Ishikawa (cell line): ENCODE data around the gene SMYD5.
A peak's percentile ranks its signal among the peaks of the same experiment; 100 is the strongest.

Source experiments
- CEBPB ChIP-seq: IDR thresholded peaks from 2 replicates; pipeline ENCODE4 v1.6.1; 2012
- CREB1 ChIP-seq: IDR thresholded peaks from 2 replicates; pipeline ENCODE4 v1.6.1; 2012; ENCODE audit warnings: low read depth
- EGR1 ChIP-seq: IDR thresholded peaks from 2 replicates; pipeline ENCODE4 v1.6.1; 2012
- EP300 ChIP-seq: IDR thresholded peaks from 2 replicates; pipeline ENCODE4 v1.6.1; 2012; ENCODE audit warnings: borderline replicate concordance
- FOXM1 ChIP-seq: IDR thresholded peaks from 2 replicates; pipeline ENCODE4 v1.6.1; 2012; ENCODE audit warnings: low read depth, borderline replicate concordance
- NFIC ChIP-seq: IDR thresholded peaks from 2 replicates; pipeline ENCODE4 v1.6.1; 2012
- RAD21 ChIP-seq: IDR thresholded peaks from 2 replicates; pipeline ENCODE4 v1.6.1; 2012; ENCODE audit warnings: low read depth
- TAF1 ChIP-seq: IDR thresholded peaks from 2 replicates; pipeline ENCODE4 v1.6.1; 2012; ENCODE audit warnings: low read depth, mild to moderate bottlenecking
- TCF12 ChIP-seq: IDR thresholded peaks from 2 replicates; pipeline ENCODE4 v1.6.1; 2012; ENCODE audit warnings: low read depth
- TEAD4 ChIP-seq: IDR thresholded peaks from 2 replicates; pipeline ENCODE4 v1.6.1; 2012
- YY1 ChIP-seq: IDR thresholded peaks from 2 replicates; pipeline ENCODE4 v1.6.1; 2012; ENCODE audit warnings: low read depth
- ZBTB7A ChIP-seq: IDR thresholded peaks from 2 replicates; pipeline ENCODE4 v1.6.1; 2012; ENCODE audit warnings: low read depth
- TF ChIP-seq, protein P1 (sequence below): IDR thresholded peaks from 2 replicates; pipeline ENCODE4 v1.6.1; 2012; ENCODE audit warnings: low read depth, mild to moderate bottlenecking
- TF ChIP-seq, protein P2 (sequence below): IDR thresholded peaks from 2 replicates; pipeline ENCODE4 v1.6.1; 2012
- TF ChIP-seq, protein P3 (sequence below): IDR thresholded peaks from 2 replicates; pipeline ENCODE4 v1.6.1; 2012

Gene SMYD5

DNA sequence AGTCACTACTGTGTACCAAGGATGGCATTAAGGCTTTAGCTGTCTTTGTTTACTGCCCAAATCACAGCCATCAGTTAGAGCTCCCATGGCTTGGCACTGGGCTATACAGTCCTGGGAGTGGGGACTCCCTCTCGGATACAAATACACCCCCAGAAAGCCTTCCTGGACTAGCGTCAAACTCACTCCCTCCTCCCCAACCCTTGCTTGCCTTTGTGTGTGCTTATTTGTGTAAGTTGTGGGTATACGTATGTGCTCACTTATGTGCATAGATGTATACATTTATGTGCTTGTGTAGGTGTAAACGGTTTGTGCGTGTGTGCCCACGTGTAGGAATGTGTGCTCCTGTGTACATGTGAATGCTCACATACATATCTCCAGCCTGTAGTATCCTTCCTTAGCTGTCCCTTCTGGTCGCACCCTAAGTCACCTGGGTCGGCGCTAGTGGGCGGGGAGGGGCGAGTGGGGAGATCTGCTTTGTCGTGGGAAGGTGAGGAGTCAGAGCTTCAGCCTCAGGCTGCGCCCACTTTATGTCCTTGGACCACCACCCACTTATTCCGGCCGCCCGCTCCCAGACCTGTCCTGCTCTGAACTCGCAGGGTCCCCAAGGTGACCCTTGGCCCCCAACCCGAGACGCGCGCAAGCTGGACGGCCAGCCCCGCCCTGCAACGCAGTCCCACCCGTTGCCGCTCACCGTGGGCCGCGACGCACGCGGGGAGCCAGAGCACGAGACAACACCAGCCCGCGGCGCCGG is 18.5 kb downstream of the SMYD5 start:
- no peak; the same call in 1 of the 2 replicates for TF ChIP-seq TAF1
- no peak for TF ChIP-seq FOXM1
- TF ChIP-seq TEAD4: no peak
- no peak for TF ChIP-seq TCF12
- no peak for TF ChIP-seq ZBTB7A
- no peak for TF ChIP-seq YY1
- no peak for TF ChIP-seq EGR1
- TF ChIP-seq EP300: no peak
- TF ChIP-seq NFIC: no peak
- TF ChIP-seq, protein P1, sequence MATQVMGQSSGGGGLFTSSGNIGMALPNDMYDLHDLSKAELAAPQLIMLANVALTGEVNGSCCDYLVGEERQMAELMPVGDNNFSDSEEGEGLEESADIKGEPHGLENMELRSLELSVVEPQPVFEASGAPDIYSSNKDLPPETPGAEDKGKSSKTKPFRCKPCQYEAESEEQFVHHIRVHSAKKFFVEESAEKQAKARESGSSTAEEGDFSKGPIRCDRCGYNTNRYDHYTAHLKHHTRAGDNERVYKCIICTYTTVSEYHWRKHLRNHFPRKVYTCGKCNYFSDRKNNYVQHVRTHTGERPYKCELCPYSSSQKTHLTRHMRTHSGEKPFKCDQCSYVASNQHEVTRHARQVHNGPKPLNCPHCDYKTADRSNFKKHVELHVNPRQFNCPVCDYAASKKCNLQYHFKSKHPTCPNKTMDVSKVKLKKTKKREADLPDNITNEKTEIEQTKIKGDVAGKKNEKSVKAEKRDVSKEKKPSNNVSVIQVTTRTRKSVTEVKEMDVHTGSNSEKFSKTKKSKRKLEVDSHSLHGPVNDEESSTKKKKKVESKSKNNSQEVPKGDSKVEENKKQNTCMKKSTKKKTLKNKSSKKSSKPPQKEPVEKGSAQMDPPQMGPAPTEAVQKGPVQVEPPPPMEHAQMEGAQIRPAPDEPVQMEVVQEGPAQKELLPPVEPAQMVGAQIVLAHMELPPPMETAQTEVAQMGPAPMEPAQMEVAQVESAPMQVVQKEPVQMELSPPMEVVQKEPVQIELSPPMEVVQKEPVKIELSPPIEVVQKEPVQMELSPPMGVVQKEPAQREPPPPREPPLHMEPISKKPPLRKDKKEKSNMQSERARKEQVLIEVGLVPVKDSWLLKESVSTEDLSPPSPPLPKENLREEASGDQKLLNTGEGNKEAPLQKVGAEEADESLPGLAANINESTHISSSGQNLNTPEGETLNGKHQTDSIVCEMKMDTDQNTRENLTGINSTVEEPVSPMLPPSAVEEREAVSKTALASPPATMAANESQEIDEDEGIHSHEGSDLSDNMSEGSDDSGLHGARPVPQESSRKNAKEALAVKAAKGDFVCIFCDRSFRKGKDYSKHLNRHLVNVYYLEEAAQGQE: no peak

DNA sequence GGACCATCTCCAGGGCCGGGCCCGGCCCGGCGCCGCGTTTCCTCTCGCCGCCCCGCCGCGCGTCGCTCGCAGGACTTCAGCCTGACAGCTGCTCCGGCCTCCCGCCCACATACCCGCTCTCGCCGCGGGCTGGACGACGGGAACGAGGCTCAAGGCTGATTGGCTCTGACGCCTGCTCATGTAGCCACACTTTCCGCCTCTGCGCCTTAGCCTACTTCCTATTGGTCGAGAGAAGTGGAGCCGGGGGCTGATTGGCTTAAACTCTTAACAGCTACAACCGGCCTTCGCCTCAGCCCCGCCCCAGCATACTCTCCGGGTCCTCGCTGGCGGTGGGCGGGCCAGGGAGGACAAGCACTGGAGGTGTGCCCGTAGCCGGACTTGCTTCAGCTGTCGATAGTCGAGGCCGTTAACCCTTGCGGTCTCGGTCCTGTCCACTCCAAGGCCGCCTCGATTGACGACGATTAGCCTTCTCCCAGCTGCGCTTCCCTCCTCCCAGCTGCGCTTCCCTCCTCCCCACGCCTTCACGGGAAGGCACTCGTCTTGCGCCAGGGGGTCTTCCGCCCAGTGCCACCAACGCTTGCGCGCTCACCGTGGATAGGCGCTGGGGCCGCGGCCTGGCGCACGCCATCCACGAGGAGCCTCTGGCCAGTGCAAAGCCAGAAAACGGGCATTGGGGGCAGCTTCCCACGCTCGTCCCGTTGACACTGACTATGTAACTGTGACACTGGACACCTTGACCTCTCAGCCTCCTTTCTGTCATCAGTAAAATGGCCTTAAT is 19.3 kb downstream of the SMYD5 start, which contains the start of gene PRADC1:
TSS of gene PRADC1 (minus strand) at position 86 of the 778 bp plus-strand sequence. CDS start at position 7, 79 bp downstream.
- TF ChIP-seq CREB1: peak; percentile 55
- peak; percentile 37; the same call in 1 of the 2 replicates for TF ChIP-seq TAF1
- peak; percentile 48; the same call in 1 of the 2 replicates for TF ChIP-seq YY1
- no peak; the same call in 1 of the 2 replicates for TF ChIP-seq ZBTB7A
- peak; percentile 85 for TF ChIP-seq EGR1
- no peak for TF ChIP-seq RAD21
- peak; percentile 19 for TF ChIP-seq NFIC
- no peak for TF ChIP-seq TCF12
- TF ChIP-seq CEBPB: no peak
- TF ChIP-seq, protein P1: no peak
- TF ChIP-seq FOXM1: peak; percentile 30; the same call in 1 of the 2 replicates
- TF ChIP-seq, protein P2, sequence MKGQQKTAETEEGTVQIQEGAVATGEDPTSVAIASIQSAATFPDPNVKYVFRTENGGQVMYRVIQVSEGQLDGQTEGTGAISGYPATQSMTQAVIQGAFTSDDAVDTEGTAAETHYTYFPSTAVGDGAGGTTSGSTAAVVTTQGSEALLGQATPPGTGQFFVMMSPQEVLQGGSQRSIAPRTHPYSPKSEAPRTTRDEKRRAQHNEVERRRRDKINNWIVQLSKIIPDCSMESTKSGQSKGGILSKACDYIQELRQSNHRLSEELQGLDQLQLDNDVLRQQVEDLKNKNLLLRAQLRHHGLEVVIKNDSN: no peak
- no peak for TF ChIP-seq EP300
- peak; percentile 22; the same call in 1 of the 2 replicates for TF ChIP-seq TEAD4
- TF ChIP-seq, protein P3, sequence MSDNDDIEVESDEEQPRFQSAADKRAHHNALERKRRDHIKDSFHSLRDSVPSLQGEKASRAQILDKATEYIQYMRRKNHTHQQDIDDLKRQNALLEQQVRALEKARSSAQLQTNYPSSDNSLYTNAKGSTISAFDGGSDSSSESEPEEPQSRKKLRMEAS: peak; percentile 83; the same call in 1 of the 2 replicates

DNA sequence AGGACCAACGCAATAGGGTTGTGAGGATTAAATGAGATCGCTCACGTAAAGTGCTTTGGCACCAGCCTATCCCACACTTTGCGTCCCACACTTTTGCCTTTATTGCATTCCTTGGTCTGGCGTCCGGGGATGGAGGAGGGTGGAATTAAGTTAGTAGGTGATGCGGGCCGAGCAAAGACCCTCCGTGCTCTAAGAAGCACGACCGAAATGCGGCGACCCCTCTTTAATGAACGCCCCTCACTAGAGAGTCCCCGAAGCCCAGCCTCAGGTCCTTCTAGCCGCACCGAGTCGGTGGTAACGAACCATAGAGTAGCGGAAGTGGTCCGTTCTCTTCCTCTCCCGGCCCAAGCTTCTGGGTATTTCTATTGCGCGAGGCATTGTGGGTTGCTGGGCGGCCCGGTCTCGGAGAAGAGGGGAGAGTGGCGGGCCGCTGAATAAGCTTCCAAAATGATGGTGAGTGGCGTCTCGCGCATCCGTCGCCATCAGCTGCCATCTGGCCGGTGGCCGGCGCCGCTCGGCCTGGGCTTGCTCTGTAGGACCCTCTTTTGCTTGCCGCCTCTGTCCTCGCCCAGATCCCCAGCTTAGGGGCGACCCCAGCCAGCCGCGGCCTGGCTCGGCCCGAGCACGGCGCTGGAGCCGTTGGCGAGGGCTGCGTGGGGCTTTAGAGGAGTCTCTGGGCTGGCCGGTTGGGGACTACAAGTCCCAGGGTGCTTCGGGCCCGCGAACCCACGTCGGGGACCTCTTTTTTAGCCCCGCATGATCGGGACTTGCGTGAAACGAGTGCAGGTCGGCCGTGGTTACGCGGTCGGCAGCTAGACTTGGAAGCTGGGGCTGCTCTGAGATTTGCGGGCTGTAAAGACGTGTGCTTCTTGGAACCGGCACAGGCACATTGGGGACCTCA is 20.1 kb downstream of the SMYD5 start, which contains the start of gene CCT7:
TSS of gene CCT7 (plus strand) at position 377 of the 901 bp plus-strand sequence. CDS start at position 448, 71 bp downstream.
- TF ChIP-seq CEBPB (0 out of 2 replicates have a peak, but pooled peaks have one; percentile 41), NFIC (peak; percentile 23; the same call in 1 of the 2 replicates), TCF12 (peak; percentile 65; the same call in 1 of the 2 replicates), TAF1 (peak; percentile 99), ZBTB7A (no peak), YY1 (peak; percentile 76), CREB1 (no peak), EGR1 (peak; percentile 17; the same call in 1 of the 2 replicates), RAD21 (no peak)
- TF ChIP-seq, protein P3: peak; percentile 93
- TF ChIP-seq, protein P2: 0 out of 2 replicates have a peak, but pooled peaks have one; percentile 28
